Mesenchymal stem cell (in vitro differentiated cells and primary cell): ENCODE measurements around the gene MRPS11.

Source experiments
- DNase-seq: peaks from one replicate; pipeline ENCODE4 v3.0.0-alpha.2; 2013
- H2AFZ ChIP-seq: one replicate; pipeline ENCODE4 v1.6.1; 2013; ENCODE audit warnings: low read depth, mild to moderate bottlenecking, control low read depth, inconsistent platforms, low read length, moderate library complexity
- H2AK5ac ChIP-seq: 2 replicates; pipeline ENCODE4 v1.6.1; 2013; ENCODE audit warnings: low read length, moderate library complexity, mild to moderate bottlenecking, inconsistent platforms; ENCODE audit not compliant: severe bottlenecking
- H2BK120ac ChIP-seq: one replicate; pipeline ENCODE4 v1.6.1; 2013; ENCODE audit warnings: low read depth, mild to moderate bottlenecking, inconsistent platforms, low read length, moderate library complexity
- H2BK12ac ChIP-seq, 2 experiments: one replicate each; pipeline ENCODE4 v1.6.1; 2013; ENCODE audit warnings: inconsistent platforms in 2 of 2, low read length in 2 of 2, mild to moderate bottlenecking in 2 of 2, moderate library complexity in 2 of 2, control low read depth in 1 of 2
- H2BK15ac ChIP-seq: one replicate; pipeline ENCODE4 v1.6.1; 2013; ENCODE audit warnings: mild to moderate bottlenecking, low read depth, inconsistent platforms; ENCODE audit not compliant: poor library complexity, severe bottlenecking
- H2BK5ac ChIP-seq: 2 replicates; pipeline ENCODE4 v1.6.1; 2013; ENCODE audit warnings: low read depth, mild to moderate bottlenecking, low read length, control low read depth, inconsistent platforms; ENCODE audit not compliant: poor library complexity, severe bottlenecking
- H3K14ac ChIP-seq, 2 experiments: one replicate each; pipeline ENCODE4 v1.6.1; 2013; ENCODE audit warnings: inconsistent platforms in 2 of 2, low read length in 2 of 2, control low read depth in 1 of 2, mild to moderate bottlenecking in 1 of 2, moderate library complexity in 1 of 2
- H3K18ac ChIP-seq, 2 experiments: one replicate each; pipeline ENCODE4 v1.6.1; 2013; ENCODE audit warnings: inconsistent platforms in 2 of 2, low read length in 2 of 2, control low read depth in 1 of 2, low read depth in 1 of 2, mild to moderate bottlenecking in 1 of 2
- H3K23ac ChIP-seq, 2 experiments: one replicate each; pipeline ENCODE4 v1.6.1; 2013; ENCODE audit warnings: inconsistent platforms in 2 of 2, low read length in 2 of 2, mild to moderate bottlenecking in 2 of 2, moderate library complexity in 2 of 2, control low read depth in 1 of 2
- H3K27ac ChIP-seq: 2 replicates; pipeline ENCODE4 v1.5.1; 2013; ENCODE audit warnings: mild to moderate bottlenecking, moderate library complexity, low read length, control low read depth, inconsistent platforms; ENCODE audit not compliant: poor library complexity, severe bottlenecking
- H3K27me3 ChIP-seq, 2 experiments: 2 replicates each; pipeline versions ENCODE4 v1.6.1 to v1.7.0; 2013; ENCODE audit warnings: low read length in 2 of 2, mild to moderate bottlenecking in 2 of 2, moderate library complexity in 2 of 2, control low read depth in 1 of 2, inconsistent platforms in 1 of 2; ENCODE audit not compliant: control insufficient read depth in 1 of 2, insufficient read depth in 1 of 2
- H3K36me3 ChIP-seq, 2 experiments: 2 replicates each; pipeline versions ENCODE4 v1.6.1 to v1.7.0; 2013; ENCODE audit warnings: low read length in 2 of 2, control low read depth in 1 of 2, inconsistent platforms in 1 of 2, low read depth in 1 of 2, mild to moderate bottlenecking in 1 of 2; ENCODE audit not compliant: insufficient read depth in 2 of 2, control insufficient read depth in 1 of 2
- H3K4ac ChIP-seq, 2 experiments: one replicate each; pipeline ENCODE4 v1.6.1; 2013; ENCODE audit warnings: inconsistent platforms in 2 of 2, low read length in 2 of 2, mild to moderate bottlenecking in 2 of 2, moderate library complexity in 2 of 2, control low read depth in 1 of 2, low read depth in 1 of 2
- H3K4me1 ChIP-seq: 2 replicates; pipeline ENCODE4 v1.6.1; 2013; ENCODE audit warnings: low read depth, low read length, control low read depth; ENCODE audit not compliant: control insufficient read depth, insufficient read depth
- H3K4me2 ChIP-seq: 2 replicates; pipeline ENCODE4 v1.6.1; 2013; ENCODE audit warnings: low read length, mild to moderate bottlenecking, inconsistent platforms; ENCODE audit not compliant: poor library complexity, severe bottlenecking
- H3K4me3 ChIP-seq, 2 experiments: 2 replicates each; pipeline versions ENCODE4 v1.5.1 to v1.7.0; 2013; ENCODE audit warnings: low read length in 2 of 2, mild to moderate bottlenecking in 2 of 2, control low read depth in 1 of 2, low read depth in 1 of 2; ENCODE audit not compliant: insufficient read depth in 1 of 2
- H3K79me1 ChIP-seq: replicated peaks from 2 replicates; pipeline ENCODE4 v1.6.1; 2013; ENCODE audit warnings: mild to moderate bottlenecking, control low read depth, low read length, inconsistent platforms; ENCODE audit not compliant: poor library complexity, severe bottlenecking
- H3K9ac ChIP-seq: 2 replicates; pipeline ENCODE4 v1.7.0; 2013; ENCODE audit warnings: mild to moderate bottlenecking, low read length, moderate library complexity
- H3K9me3 ChIP-seq: 2 replicates; pipeline ENCODE4 v1.7.0; 2013; ENCODE audit warnings: mild to moderate bottlenecking, low read length; ENCODE audit not compliant: control insufficient read depth
- H4K8ac ChIP-seq: one replicate; pipeline ENCODE4 v1.6.1; 2013; ENCODE audit warnings: inconsistent platforms, mild to moderate bottlenecking, low read length, moderate library complexity
- H4K91ac ChIP-seq: one replicate; pipeline ENCODE4 v1.6.1; 2013; ENCODE audit warnings: mild to moderate bottlenecking, low read length, inconsistent platforms
- WGBS: methylation state at CpG from one replicate; pipeline ENCODE4 v1.1.7; 2013; ENCODE audit warnings: mixed read lengths; 5-methylcytosine and 5-hydroxymethylcytosine counted together

MRPS11 gene

DNA sequence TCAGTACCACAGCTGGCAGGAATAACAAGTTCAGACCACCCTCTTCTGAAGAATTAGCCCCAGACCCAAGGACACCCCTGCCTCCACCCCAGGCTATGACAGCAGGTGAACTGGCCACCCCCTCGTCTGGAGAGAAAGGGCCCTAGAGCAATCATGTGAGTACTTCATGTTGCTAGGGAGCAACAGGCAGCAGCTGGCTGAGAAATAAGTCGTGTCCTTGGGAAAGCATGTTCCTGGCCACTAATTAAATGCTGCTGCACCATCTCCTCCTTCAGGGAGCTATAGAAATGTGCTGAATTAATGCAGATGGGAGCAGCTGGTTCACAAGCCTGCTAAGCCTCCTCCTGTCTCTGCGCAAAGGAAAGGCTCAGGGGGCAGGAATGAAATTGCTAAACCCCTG is 31.5 kb downstream of the MRPS11 start:
- no peaks in the 10 kb centered on the region for H3K79me1 ChIP-seq
- H3K18ac ChIP-seq = no peak overlapping the region
- WGBS = 93% methylated on average over 3 of the region's 3 CpGs
- H2AFZ ChIP-seq = no peak overlapping the region
- no peak overlapping the region for H3K9ac ChIP-seq
- H2BK120ac ChIP-seq = no peak overlapping the region
- H3K4me1 ChIP-seq = no peaks in the 10 kb centered on the region
- H3K14ac ChIP-seq = no peak overlapping the region
- no peak overlapping the region for H4K91ac ChIP-seq
- no peak overlapping the region for H3K4ac ChIP-seq
- H2BK12ac ChIP-seq = no peak overlapping the region
- H3K27me3 ChIP-seq = no peaks in the 10 kb centered on the region
- no peak overlapping the region for H3K4me2 ChIP-seq
- no peak overlapping the region for H4K8ac ChIP-seq
- no peak overlapping the region for H2BK15ac ChIP-seq
- no peak overlapping the region for H3K23ac ChIP-seq
- H2AK5ac ChIP-seq = no peak overlapping the region
- no peak overlapping the region for H3K27ac ChIP-seq
- H3K9me3 ChIP-seq = no peaks in the 10 kb centered on the region
- DNase-seq = no peak
- H3K36me3 ChIP-seq = no peaks in the 10 kb centered on the region
- H3K4me3 ChIP-seq = no peak overlapping the region
- no peak overlapping the region for H2BK5ac ChIP-seq

DNA sequence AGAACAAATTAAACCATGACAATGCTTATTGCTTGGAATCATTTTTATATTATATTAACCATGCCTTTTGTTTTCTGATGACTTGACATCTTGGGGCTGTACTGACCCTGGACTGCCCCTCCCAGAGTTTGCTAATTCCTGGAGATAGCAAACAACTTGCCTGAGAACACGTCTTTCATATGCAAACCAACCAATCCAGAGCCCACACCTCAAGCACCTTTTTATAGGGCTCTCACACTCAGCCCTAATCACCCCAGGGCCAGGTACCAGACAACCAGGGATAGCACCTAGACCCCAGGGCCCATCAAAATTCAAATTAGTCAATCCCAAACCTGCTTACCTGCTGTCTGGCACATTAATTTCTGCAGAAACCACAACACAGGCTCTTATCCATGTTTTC is 36.9 kb downstream of the MRPS11 start:
- 98% methylated on average over 1 of the region's 1 CpG for WGBS
- H2AFZ ChIP-seq = no peak overlapping the region

DNA sequence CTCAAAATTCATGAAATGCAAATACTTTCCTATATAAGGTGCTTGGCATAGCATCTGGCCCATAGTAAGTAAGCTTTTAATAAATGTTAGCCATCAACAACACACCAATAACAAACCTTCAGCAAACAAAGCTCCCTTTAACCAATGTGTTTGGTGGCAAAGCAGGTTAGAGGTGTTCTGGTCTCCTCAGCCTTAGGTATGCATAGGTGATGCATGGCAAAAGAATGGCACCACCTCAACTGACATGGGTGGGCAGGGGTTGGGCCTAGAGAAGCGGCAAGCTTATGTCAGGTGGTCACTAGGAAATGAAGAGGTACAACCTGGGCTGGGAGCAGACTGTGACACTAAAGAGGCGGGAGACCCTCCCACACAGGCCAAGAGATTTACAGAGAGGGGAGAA is 38.2 kb downstream of the MRPS11 start:
- Histone ChIP-seq H3K14ac (no peak overlapping the region), H3K4me1 (no peaks in the 10 kb centered on the region), H3K9ac (no peak overlapping the region), H3K36me3 (peaks cover 7 to 44% of the 10 kb centered on the region in 2 experiments), H3K27ac (no peak overlapping the region), H2BK120ac (no peak overlapping the region), H3K23ac (no peak overlapping the region), H3K27me3 (no peaks in the 10 kb centered on the region), H2AK5ac (no peak overlapping the region), H3K4me3 (no peak overlapping the region), H2BK15ac (no peak overlapping the region), H3K4me2 (no peak overlapping the region), H3K79me1 (no peaks in the 10 kb centered on the region), H3K9me3 (no peaks in the 10 kb centered on the region), H2AFZ (no peak overlapping the region), H3K4ac (no peak overlapping the region), H4K8ac (no peak overlapping the region), H4K91ac (no peak overlapping the region), H2BK12ac (no peak overlapping the region), H2BK5ac (no peak overlapping the region), H3K18ac (no peak overlapping the region)
- 100% methylated on average over 2 of the region's 2 CpGs for WGBS
- no peak for DNase-seq

More for the DNA sequence above, 36.9 kb downstream of the MRPS11 start:
- no peak overlapping the region for H2BK15ac ChIP-seq
- H3K4me3 ChIP-seq = no peak overlapping the region
- H2BK120ac ChIP-seq = no peak overlapping the region
- H3K4ac ChIP-seq = no peak overlapping the region
- no peak overlapping the region for H3K23ac ChIP-seq
- H3K9ac ChIP-seq = no peak overlapping the region
- no peak overlapping the region for H3K4me2 ChIP-seq
- H3K27ac ChIP-seq = no peak overlapping the region
- no peak overlapping the region for H2BK12ac ChIP-seq
- no peak overlapping the region for H2BK5ac ChIP-seq
- no peak overlapping the region for H3K18ac ChIP-seq
- H3K36me3 ChIP-seq = peaks cover 3 to 33% of the 10 kb centered on the region in 2 experiments
- H3K14ac ChIP-seq = no peak overlapping the region
- no peaks in the 10 kb centered on the region for H3K4me1 ChIP-seq
- H4K91ac ChIP-seq = no peak overlapping the region
- no peak overlapping the region for H4K8ac ChIP-seq
- no peaks in the 10 kb centered on the region for H3K27me3 ChIP-seq
- H3K79me1 ChIP-seq = no peaks in the 10 kb centered on the region
- no peak for DNase-seq
- H3K9me3 ChIP-seq = no peaks in the 10 kb centered on the region
- H2AK5ac ChIP-seq = no peak overlapping the region

DNA sequence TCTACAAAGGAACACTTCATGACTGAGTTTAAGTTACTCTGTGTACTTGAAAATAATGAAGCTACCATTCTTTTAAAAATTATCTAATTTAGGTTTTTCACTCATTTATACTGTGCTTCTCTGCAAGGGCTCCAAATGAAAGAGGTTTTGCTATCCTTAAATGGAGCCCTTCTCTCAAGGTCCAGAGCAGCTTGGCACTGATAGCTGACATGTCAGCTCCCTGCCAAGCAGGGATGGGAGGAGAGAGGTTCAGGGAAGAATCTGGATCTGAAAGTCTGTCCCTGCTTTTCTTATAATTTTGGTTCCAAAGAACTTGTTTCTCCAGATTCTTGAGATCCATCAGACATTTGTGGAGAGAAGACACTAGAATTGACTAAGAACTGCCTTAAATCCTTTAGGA is 39.1 kb downstream of the MRPS11 start:
- Histone ChIP-seq H3K4me1 (no peaks in the 10 kb centered on the region), H4K8ac (no peak overlapping the region), H2AK5ac (no peak overlapping the region), H3K27me3 (no peaks in the 10 kb centered on the region), H2AFZ (no peak overlapping the region), H3K9ac (no peak overlapping the region), H3K27ac (no peak overlapping the region), H2BK5ac (no peak overlapping the region), H3K4ac (no peak overlapping the region), H2BK12ac (no peak overlapping the region), H3K4me2 (no peak overlapping the region), H3K79me1 (no peaks in the 10 kb centered on the region), H4K91ac (no peak overlapping the region), H3K14ac (no peak overlapping the region), H2BK15ac (no peak overlapping the region), H3K18ac (no peak overlapping the region), H2BK120ac (no peak overlapping the region), H3K36me3 (peaks cover 7 to 52% of the 10 kb centered on the region in 2 experiments), H3K4me3 (no peak overlapping the region), H3K23ac (no peak overlapping the region), H3K9me3 (no peaks in the 10 kb centered on the region)
- no peak for DNase-seq
